ENCODE data around the gene NFIA.

NFIA gene

GRCh38 chr1:61332796-61333195 lies 250.4 kb downstream of the NFIA start:
- Histone ChIP-seq H3K36me3 (replicated peaks) (no peaks in the 10 kb centered on the region), H3K4me3 (ENCODE audit: low read depth, low read length) (no peak overlapping the region), H3K27ac (no peak overlapping the region), H3K27me3 (replicated peaks) (no peaks in the 10 kb centered on the region)
- no peak for DNase-seq
- in situ Hi-C loops (cut with HindIII; ENCODE audit: low pct_ligation_motif_present, low sequenced_read_pairs): no loop called here
- TF ChIP-seq CTCF (IDR thresholded peaks at IDR 0.05; ENCODE audit: low read depth, low read length, missing control alignments): no peak

GRCh38 chr1:61334718-61335589 lies 252.6 kb downstream of the NFIA start:
- in situ Hi-C loops (cut with HindIII; ENCODE audit: low pct_ligation_motif_present, low sequenced_read_pairs): no loop called here
- H3K27me3 ChIP-seq (replicated peaks): no peaks in the 10 kb centered on the region
- no peak for TF ChIP-seq CTCF (IDR thresholded peaks at IDR 0.05; ENCODE audit: low read depth, low read length, missing control alignments)
- H3K4me3 ChIP-seq (ENCODE audit: low read depth, low read length): no peak overlapping the region
- DNase-seq: no peak
- no peak overlapping the region for H3K27ac ChIP-seq
- H3K36me3 ChIP-seq (replicated peaks): no peaks in the 10 kb centered on the region

- no peak overlapping the region for H3K4me3 ChIP-seq (ENCODE audit: low read depth, low read length)
- no peaks in the 10 kb centered on the region for H3K27me3 ChIP-seq (replicated peaks)
- no peak overlapping the region for H3K27ac ChIP-seq
- H3K36me3 ChIP-seq (replicated peaks): no peaks in the 10 kb centered on the region
- TF ChIP-seq CTCF (IDR thresholded peaks at IDR 0.05; ENCODE audit: low read depth, low read length, missing control alignments): peak; percentile 41
- in situ Hi-C loops (cut with HindIII; ENCODE audit: low pct_ligation_motif_present, low sequenced_read_pairs): no loop called here
- DNase-seq: no peak
Observed at GRCh38 chr1:61337037-61337436, 254.7 kb downstream of the NFIA start.

GRCh38 chr1:61337441-61337951 lies 255.1 kb downstream of the NFIA start:
- Histone ChIP-seq H3K27ac (peak overlapping the region; percentile 60), H3K4me3 (ENCODE audit: low read depth, low read length) (no peak overlapping the region)
- in situ Hi-C loops (cut with HindIII; ENCODE audit: low pct_ligation_motif_present, low sequenced_read_pairs): no loop called here

GRCh38 chr1:61337981-61338848 lies 255.9 kb downstream of the NFIA start:
- no peaks in the 10 kb centered on the region for H3K27me3 ChIP-seq (replicated peaks)
- TF ChIP-seq CTCF (IDR thresholded peaks at IDR 0.05; ENCODE audit: low read depth, low read length, missing control alignments): peak; percentile 76
- peak overlapping the region; percentile 60 for H3K27ac ChIP-seq
- in situ Hi-C loops (cut with HindIII; ENCODE audit: low pct_ligation_motif_present, low sequenced_read_pairs): no loop called here
- peak; percentile 95 for DNase-seq
- H3K4me3 ChIP-seq (ENCODE audit: low read depth, low read length): no peak overlapping the region
- no peaks in the 10 kb centered on the region for H3K36me3 ChIP-seq (replicated peaks)

More at GRCh38 chr1:61337441-61337951, 255.1 kb downstream of the NFIA start:
- no peak for DNase-seq
- Histone ChIP-seq H3K36me3 (replicated peaks) (no peaks in the 10 kb centered on the region), H3K27me3 (replicated peaks) (no peaks in the 10 kb centered on the region)
- TF ChIP-seq CTCF (IDR thresholded peaks at IDR 0.05; ENCODE audit: low read depth, low read length, missing control alignments): no peak
